Uterus (tissue), 2 donors: ENCODE results near the gene MXRA7.
"Not testable (repeated sequence)": the region's sequence is repeated elsewhere in the genome, so short reads cannot be mapped to it uniquely, and the experiment has no call there.

Experiments used
- POLR2A ChIP-seq, 2 donors: fragments of 450-650 bp; IDR thresholded peaks; one replicate each; pipeline ENCODE4 v1.6.1; 2016; ENCODE audit warnings: antibody characterized with exemption in 2 of 2, mild to moderate bottlenecking in 1 of 2, moderate library complexity in 1 of 2
- TF ChIP-seq, protein P1 (sequence below), 4 experiments: fragments of 200-600 bp in 2 of 4; fragments of 450-650 bp in 2 of 4; sonication (generic) in 2 of 4; IDR thresholded peaks; one replicate each; pipeline ENCODE4 v1.5.1; 2016 to 2019; ENCODE audit warnings: antibody characterized with exemption in 4 of 4, mild to moderate bottlenecking in 2 of 4, moderate library complexity in 1 of 4

GRCh38 chr17:76712321-76712720, 1.6 kb upstream of the MXRA7 start:
- TF ChIP-seq, protein P1, sequence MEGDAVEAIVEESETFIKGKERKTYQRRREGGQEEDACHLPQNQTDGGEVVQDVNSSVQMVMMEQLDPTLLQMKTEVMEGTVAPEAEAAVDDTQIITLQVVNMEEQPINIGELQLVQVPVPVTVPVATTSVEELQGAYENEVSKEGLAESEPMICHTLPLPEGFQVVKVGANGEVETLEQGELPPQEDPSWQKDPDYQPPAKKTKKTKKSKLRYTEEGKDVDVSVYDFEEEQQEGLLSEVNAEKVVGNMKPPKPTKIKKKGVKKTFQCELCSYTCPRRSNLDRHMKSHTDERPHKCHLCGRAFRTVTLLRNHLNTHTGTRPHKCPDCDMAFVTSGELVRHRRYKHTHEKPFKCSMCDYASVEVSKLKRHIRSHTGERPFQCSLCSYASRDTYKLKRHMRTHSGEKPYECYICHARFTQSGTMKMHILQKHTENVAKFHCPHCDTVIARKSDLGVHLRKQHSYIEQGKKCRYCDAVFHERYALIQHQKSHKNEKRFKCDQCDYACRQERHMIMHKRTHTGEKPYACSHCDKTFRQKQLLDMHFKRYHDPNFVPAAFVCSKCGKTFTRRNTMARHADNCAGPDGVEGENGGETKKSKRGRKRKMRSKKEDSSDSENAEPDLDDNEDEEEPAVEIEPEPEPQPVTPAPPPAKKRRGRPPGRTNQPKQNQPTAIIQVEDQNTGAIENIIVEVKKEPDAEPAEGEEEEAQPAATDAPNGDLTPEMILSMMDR (IDR thresholded peaks at IDR 0.05): not testable (repeated sequence)
- not testable (repeated sequence) for TF ChIP-seq POLR2A (IDR thresholded peaks at IDR 0.05)
